Stomach (tissue), 9 donors: ENCODE measurements around the gene APCDD1L. TPM values are rescaled to one million over a fixed set of nuclear protein-coding genes. Genes with fewer than 3 reads are reported as not detected.

Source experiments
- DNase-seq, 2 donors: peaks; one replicate each; pipeline versions ENCODE4 v3.0.0 to v3.0.0-alpha.2; 2013 to 2019
- H3K27ac ChIP-seq, 5 donors: fragments of 200-600 bp in 4 of 5; sonication (generic) in 4 of 5; one replicate each; pipeline ENCODE4 v1.5.1; 2013 to 2019; ENCODE audit warnings: mild to moderate bottlenecking in 1 of 5, moderate library complexity in 1 of 5
- H3K27me3 ChIP-seq, 3 donors: fragments of 200-600 bp; sonication (generic); one replicate each; pipeline ENCODE4 v1.5.1; 2017 to 2019; ENCODE audit warnings: mixed run types in 1 of 3
- H3K36me3 ChIP-seq, 4 donors: fragments of 200-600 bp; sonication (generic); 1 replicate in 3 of 4; 2 replicates in 1 of 4; pipeline ENCODE4 v1.5.1; 2016 to 2019
- H3K4me1 ChIP-seq, 4 donors: fragments of 200-600 bp; sonication (generic); one replicate each; pipeline ENCODE4 v1.5.1; 2016 to 2019
- H3K4me3 ChIP-seq, 4 donors: fragments of 200-600 bp; sonication (generic) in 3 of 4; one replicate each; pipeline ENCODE4 v1.5.1; 2016 to 2019; ENCODE audit warnings: mild to moderate bottlenecking in 1 of 4
- H3K9me3 ChIP-seq, 4 donors: fragments of 200-600 bp; sonication (generic); one replicate each; pipeline ENCODE4 v1.5.1; 2016 to 2019
- EP300 ChIP-seq: sonication (generic); formaldehyde crosslinking; IDR thresholded peaks from one replicate; pipeline ENCODE4 v1.6.1; 2017; ENCODE audit warnings: antibody characterized with exemption
- POLR2A ChIP-seq, 4 donors: fragments of 450-650 bp; IDR thresholded peaks; one replicate each; pipeline ENCODE4 v1.6.1; 2016; ENCODE audit warnings: antibody characterized with exemption in 4 of 4, control low read depth in 2 of 4, mild to moderate bottlenecking in 1 of 4, moderate library complexity in 1 of 4
- POLR2AphosphoS5 ChIP-seq, 3 donors: sonication (generic); formaldehyde crosslinking; IDR thresholded peaks; one replicate each; pipeline ENCODE4 v1.6.1; 2016; ENCODE audit warnings: antibody characterized with exemption in 3 of 3
- WGBS, 5 donors: extraction: QIAGEN DNeasy Blood & Tissue Kit in 3 of 5; methylation state at CpG; one replicate each; pipeline versions ENCODE4 v1.1.5 to v1.1.7; 2013 to 2018; 5-methylcytosine and 5-hydroxymethylcytosine counted together
- intact Hi-C: fragments of 100-400 bp; cut with DNase I; formaldehyde crosslinking; loops from one replicate; pipeline ENCODE4 v1.15.1; 2023; ENCODE audit warnings: low total_unique reads
- polyA plus RNA-seq, 3 donors: library from polyadenylated mRNA; stranded (reverse); fragments of 200-250 nt; gene quantifications; one replicate each; pipeline ENCODE4 v1.2.3, GENCODE V29; 2013
- total RNA-seq, 5 donors: library from RNA; depleted of rRNA; stranded (reverse); fragments of >200 nt; gene quantifications; one replicate each; pipeline versions ENCODE4 v1.1.0 to v1.2.3, GENCODE V29; 2014 to 2016
- TF ChIP-seq, protein P1 (sequence below), 7 experiments: fragments of 450-650 bp in 4 of 7; fragments of 200-600 bp in 3 of 7; sonication (generic) in 3 of 7; IDR thresholded peaks; one replicate each; pipeline ENCODE4 v1.5.1; 2016 to 2019; ENCODE audit warnings: antibody characterized with exemption in 7 of 7, control low read depth in 2 of 7, mild to moderate bottlenecking in 1 of 7
- donor health status: healthy with polysubstance abuse.
- donor health status: Bipolar disorder and iron deficiency.
- donor health status: healthy.

The APCDD1L gene
- total and polyA plus RNA-seq, 8 donors, result 0.12 to 2.0 (median 0.85) TPM; not detected in 4

DNA sequence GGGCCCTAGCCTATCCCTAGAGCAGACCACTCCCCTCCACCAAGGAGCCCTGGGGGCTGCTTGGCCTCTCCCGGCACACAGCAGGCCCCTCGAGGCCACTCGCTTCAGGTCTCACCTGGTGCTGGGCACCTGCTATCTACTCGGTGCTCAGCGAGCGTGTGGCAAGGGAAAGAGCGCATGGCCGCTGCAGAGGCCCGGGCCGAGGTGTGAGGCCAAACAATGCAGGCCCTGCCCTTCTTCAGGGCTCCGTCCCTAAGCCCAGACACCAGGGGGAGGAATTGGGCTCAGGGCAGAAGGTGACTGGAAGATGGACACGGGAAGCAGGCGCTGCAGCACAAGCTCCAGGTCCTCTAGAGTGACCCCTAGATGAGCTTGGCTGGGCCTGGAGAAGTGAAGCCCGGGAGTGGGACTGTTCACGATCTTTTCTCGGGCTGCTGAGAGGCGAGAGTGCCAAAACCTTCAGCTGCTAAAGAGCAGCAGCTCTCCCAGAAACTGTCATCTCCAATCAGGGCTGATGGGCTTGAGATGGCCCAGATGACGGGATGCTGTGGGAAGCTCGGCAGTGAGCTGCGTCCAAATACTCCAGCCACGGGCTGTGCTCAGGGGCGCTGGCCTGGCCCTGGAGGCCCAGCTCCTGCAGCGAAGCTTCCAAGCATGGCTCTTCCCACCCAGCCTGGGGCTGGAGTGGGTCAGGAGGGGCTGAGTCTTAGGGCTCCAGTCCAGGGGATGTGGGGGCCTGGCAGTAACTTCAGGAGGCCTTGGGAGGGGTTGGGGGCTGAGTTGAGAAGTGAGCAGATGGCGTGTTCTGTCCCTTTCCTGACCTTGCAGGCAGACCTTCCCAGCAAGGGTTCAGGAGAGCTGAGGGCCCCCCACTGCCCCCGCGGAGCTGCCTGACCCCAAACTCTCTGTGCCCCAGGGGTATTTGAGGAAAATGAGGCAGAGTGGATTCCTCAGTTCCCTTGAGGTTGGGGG, 43.7 kb downstream of the APCDD1L start:
- Histone ChIP-seq H3K36me3 (no peaks in the 10 kb centered on the region), H3K9me3 (no peaks in the 10 kb centered on the region), H3K27ac (no peak overlapping the region), H3K4me3 (no peak overlapping the region), H3K27me3 (peaks cover 0 to 13% (median 0%) of the 10 kb centered on the region in 3 donors), H3K4me1 (peaks cover 0 to 9% (median 0%) of the 10 kb centered on the region in 4 donors)
- TF ChIP-seq POLR2AphosphoS5 (IDR thresholded peaks at IDR 0.05), result no peak
- TF ChIP-seq, protein P1, sequence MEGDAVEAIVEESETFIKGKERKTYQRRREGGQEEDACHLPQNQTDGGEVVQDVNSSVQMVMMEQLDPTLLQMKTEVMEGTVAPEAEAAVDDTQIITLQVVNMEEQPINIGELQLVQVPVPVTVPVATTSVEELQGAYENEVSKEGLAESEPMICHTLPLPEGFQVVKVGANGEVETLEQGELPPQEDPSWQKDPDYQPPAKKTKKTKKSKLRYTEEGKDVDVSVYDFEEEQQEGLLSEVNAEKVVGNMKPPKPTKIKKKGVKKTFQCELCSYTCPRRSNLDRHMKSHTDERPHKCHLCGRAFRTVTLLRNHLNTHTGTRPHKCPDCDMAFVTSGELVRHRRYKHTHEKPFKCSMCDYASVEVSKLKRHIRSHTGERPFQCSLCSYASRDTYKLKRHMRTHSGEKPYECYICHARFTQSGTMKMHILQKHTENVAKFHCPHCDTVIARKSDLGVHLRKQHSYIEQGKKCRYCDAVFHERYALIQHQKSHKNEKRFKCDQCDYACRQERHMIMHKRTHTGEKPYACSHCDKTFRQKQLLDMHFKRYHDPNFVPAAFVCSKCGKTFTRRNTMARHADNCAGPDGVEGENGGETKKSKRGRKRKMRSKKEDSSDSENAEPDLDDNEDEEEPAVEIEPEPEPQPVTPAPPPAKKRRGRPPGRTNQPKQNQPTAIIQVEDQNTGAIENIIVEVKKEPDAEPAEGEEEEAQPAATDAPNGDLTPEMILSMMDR (IDR thresholded peaks at IDR 0.05), result no peak
- no peak for TF ChIP-seq EP300
- no peak for TF ChIP-seq POLR2A (IDR thresholded peaks at IDR 0.05)
- 69 to 75% (median 71%) methylated on average over 14 to 26 of the region's 26 CpGs for WGBS, 5 donors
- peak in 1 of 2 donors; percentile 94 for DNase-seq
- intact Hi-C loops, result no loop called here

DNA sequence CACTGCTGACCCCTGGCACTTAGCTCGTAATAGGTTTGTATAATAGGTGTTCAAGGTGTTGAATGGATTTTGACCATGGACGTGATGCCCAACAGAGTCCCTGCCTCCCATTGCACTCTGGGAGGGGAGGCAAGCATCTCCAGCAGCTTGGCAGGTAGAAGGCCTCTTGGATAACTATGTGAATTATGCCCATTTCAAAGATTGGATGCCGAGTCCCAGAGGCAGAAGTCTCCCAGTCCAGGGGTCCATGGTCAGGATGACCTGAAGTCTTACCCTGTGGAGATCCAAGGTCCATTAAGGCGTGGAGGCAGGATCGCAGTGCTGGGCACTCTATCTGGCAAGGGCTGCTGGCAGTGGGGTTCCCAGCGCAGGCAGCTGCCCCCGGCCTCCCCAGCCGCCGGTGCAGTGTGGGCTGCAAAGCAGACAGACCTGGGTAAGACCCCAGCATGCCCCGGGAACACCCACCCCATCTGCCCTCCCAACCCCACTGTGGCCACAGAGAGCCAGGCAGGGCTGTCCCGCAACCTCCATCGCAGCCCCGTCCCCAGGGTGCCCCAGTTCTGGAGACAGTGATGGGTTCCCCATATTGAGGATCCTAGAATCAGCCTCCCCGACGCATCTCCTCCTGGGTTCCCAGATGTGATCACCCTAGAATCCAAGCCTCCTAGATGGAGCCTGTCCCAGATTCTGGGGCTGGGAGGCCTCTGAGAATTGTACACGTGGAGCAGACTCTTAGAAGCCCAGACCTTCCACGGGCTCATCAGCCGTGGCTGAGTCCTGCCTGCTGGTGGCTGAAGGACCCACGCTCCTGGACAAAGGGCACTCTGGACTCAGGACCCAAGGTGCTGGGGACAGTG, 44.6 kb downstream of the APCDD1L start:
- Histone ChIP-seq H3K4me3 (no peak overlapping the region), H3K9me3 (no peaks in the 10 kb centered on the region), H3K4me1 (peaks cover 0 to 9% (median 0%) of the 10 kb centered on the region in 4 donors), H3K27ac (no peak overlapping the region), H3K36me3 (no peaks in the 10 kb centered on the region), H3K27me3 (peaks cover 0 to 17% (median 0%) of the 10 kb centered on the region in 3 donors)
- TF ChIP-seq POLR2AphosphoS5 (IDR thresholded peaks at IDR 0.05) (no peak), POLR2A (IDR thresholded peaks at IDR 0.05) (no peak), EP300 (no peak)
- TF ChIP-seq, protein P1 (IDR thresholded peaks at IDR 0.05), result no peak
- intact Hi-C loops, result no loop called here
- DNase-seq, result peak in 1 of 2 donors; percentile 27
- 85 to 97% (median 88%) methylated on average over 14 to 19 of the region's 19 CpGs for WGBS, 5 donors

DNA sequence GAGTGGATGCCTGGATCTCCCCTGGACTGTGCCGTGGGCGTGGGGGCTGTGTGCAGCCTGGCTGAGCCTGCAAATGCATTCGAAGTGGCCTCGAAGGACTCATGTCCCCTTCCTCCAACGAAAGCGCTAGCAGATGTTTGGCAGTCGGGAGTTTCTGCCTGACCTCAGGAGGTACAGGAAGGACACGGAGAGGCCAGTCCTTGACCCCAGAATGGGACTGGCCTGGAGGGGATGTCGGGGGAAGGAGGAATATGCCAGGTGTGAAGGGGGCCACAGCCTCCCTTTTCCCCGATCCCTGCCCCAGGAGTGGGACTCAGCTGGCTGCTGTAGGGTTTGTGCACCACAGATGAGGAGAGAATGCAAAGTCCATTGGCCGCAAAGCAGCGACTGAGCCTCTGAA, 45.6 kb downstream of the APCDD1L start:
- no peaks in the 10 kb centered on the region for H3K9me3 ChIP-seq
- WGBS, 5 donors, result 75 to 88% (median 87%) methylated on average over 12 of the region's 12 CpGs
- H3K4me1 ChIP-seq, result peaks cover 0 to 9% (median 0%) of the 10 kb centered on the region in 4 donors
- H3K27me3 ChIP-seq, result peaks cover 0 to 17% (median 0%) of the 10 kb centered on the region in 3 donors
- H3K27ac ChIP-seq, result no peak overlapping the region
- H3K36me3 ChIP-seq, result no peaks in the 10 kb centered on the region
- DNase-seq, result no peak
- intact Hi-C loops, result no loop called here
- no peak overlapping the region for H3K4me3 ChIP-seq
- TF ChIP-seq, protein P1 (IDR thresholded peaks at IDR 0.05), result no peak
- TF ChIP-seq POLR2AphosphoS5 (IDR thresholded peaks at IDR 0.05), result no peak
- no peak for TF ChIP-seq EP300
- no peak for TF ChIP-seq POLR2A (IDR thresholded peaks at IDR 0.05)
